ENCODE measurements around the gene UMODL1. TPM values are rescaled to one million over a fixed set of nuclear protein-coding genes. Genes with fewer than 3 reads are reported as not detected.

Gene UMODL1
- total and polyA plus RNA-seq, 4 experiments from 2014 or later, result 0.08 to 1.1 (median 0.58) TPM; not detected in 1

DNA sequence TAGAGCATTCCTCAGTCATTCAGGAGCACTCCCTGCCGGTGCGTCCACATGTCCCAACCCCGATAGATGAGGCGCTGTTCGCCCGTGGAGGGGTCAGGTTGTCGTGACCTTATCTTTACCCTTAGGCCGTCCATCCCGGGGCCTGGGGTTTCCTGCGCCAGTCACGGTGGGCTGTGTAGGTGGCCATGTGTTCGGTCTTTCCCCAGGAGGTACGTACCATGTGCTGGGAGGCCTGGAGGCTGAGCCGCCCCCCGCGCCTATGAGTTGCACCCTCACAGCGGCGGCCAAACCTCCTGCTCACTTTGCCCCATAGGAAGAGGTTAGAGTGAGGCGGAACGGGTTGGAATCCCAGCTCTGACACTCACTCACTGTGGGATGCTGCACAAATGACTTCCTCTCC lies 35.3 kb downstream of the UMODL1 start:
- Mint-ChIP-seq H3K27me3 (peaks cover 0 to 2% of the 10 kb centered on the region in 2 donors), H3K9me3 (no peaks in the 10 kb centered on the region), H3K4me3 (no peak overlapping the region), H3K27ac (no peak overlapping the region), H3K36me3 (no peaks in the 10 kb centered on the region), H3K4me1 (peaks cover 4 to 9% (median 4%) of the 10 kb centered on the region in 4 donors)
- Histone ChIP-seq H3K9me3 (ENCODE audit: control insufficient read depth in 1 of 2, low read length in 2 of 2) (no peaks in the 10 kb centered on the region), H3K27me3 (ENCODE audit: insufficient read depth, low read length) (no peaks in the 10 kb centered on the region), H3K4me3 (ENCODE audit: low read length in 2 of 2) (no peak overlapping the region), H3K4me1 (ENCODE audit: insufficient read depth, low read length) (peaks cover 12% of the 10 kb centered on the region), H3K36me3 (ENCODE audit: insufficient read depth, low read length) (no peaks in the 10 kb centered on the region), H3K27ac (ENCODE audit: low read depth, low read length) (no peak overlapping the region)
- CTCF ChIA-PET (ENCODE audit: partially characterized antibody), result interaction anchor here (2.0 to 4.9 kb wide), 9 partner anchors 11 to 290 kb away, joined by 6 to 49 read pairs (median 27); partner anchors contain the start of gene ZBTB21
- intact Hi-C loops (cut with micrococcal nuclease), result no loop called here
- POLR2A ChIA-PET (ENCODE audit: partially characterized antibody), result interaction anchor here (1.2 to 3.4 kb wide), 2 partner anchors 43 to 97 kb away, joined by 3 to 43 read pairs; partner anchors contain the start of gene ZBTB21
- DNase-seq, result no peak

DNA sequence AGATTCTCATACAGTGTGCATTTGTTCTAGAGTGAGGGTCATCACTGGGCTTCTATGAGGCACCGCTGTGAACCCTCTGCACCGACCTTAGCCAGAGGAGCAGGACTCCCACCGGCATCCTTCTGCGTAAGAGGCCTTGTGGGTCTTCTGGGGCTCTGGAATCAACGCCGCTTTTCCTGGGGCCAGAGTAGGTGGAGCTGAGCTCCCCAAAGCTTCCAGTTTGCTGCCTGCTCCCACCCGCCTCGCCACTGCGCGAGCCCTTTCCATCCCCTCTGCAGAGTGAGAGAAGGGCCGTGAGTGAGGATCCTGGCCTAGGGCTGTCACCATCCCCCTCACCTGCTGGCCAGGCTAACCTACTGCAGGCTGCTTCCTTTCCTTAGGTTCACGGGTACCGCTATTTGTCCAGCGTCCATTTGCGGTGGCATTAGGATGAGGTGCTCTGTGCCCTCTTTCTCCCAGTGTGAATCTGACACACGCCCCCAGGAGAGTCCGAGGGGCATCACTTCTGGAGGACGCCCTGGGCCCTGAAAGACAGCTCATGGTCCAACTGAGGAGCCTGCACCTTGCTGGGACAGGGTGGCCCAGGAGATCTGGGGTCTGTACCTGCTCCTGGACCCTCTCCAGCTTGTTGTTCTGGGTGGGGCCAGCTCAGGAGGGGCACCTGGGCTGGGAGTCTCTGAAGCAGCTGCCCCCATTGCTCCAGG lies 36.2 kb downstream of the UMODL1 start:
- Histone ChIP-seq H3K36me3 (ENCODE audit: insufficient read depth, low read length) (no peaks in the 10 kb centered on the region), H3K9me3 (ENCODE audit: control insufficient read depth in 1 of 2, low read length in 2 of 2) (no peaks in the 10 kb centered on the region), H3K4me3 (ENCODE audit: low read length in 2 of 2) (no peak overlapping the region), H3K27me3 (ENCODE audit: insufficient read depth, low read length) (no peaks in the 10 kb centered on the region), H3K4me1 (ENCODE audit: insufficient read depth, low read length) (peaks cover 12% of the 10 kb centered on the region), H3K27ac (ENCODE audit: low read depth, low read length) (no peak overlapping the region)
- intact Hi-C loops (cut with micrococcal nuclease), result no loop called here
- H3K27me3 Mint-ChIP-seq, result peaks cover 0 to 2% of the 10 kb centered on the region in 2 donors
- H3K9me3 Mint-ChIP-seq, result peaks cover 0 to under 1% (median 0%) of the 10 kb centered on the region in 8 donors
- DNase-seq, result no peak
- POLR2A ChIA-PET (ENCODE audit: partially characterized antibody), result interaction anchor here (0.8 to 3.4 kb wide), 11 partner anchors 10 to 228 kb away, joined by 3 to 43 read pairs (median 5); partner anchors contain the start of genes PRDM15 and ZBTB21
- no peaks in the 10 kb centered on the region for H3K36me3 Mint-ChIP-seq
- peaks cover 4 to 9% (median 4%) of the 10 kb centered on the region in 4 donors for H3K4me1 Mint-ChIP-seq
- peak overlapping the region in 1 of 8 donors; percentile 23 for H3K4me3 Mint-ChIP-seq
- H3K27ac Mint-ChIP-seq, result no peak overlapping the region
- CTCF ChIA-PET (ENCODE audit: partially characterized antibody), result interaction anchor here (0.6 to 4.9 kb wide), 52 partner anchors 10 to 291 kb away, joined by 3 to 49 read pairs (median 6); partner anchors contain the start of genes PRDM15 and ZBTB21

DNA sequence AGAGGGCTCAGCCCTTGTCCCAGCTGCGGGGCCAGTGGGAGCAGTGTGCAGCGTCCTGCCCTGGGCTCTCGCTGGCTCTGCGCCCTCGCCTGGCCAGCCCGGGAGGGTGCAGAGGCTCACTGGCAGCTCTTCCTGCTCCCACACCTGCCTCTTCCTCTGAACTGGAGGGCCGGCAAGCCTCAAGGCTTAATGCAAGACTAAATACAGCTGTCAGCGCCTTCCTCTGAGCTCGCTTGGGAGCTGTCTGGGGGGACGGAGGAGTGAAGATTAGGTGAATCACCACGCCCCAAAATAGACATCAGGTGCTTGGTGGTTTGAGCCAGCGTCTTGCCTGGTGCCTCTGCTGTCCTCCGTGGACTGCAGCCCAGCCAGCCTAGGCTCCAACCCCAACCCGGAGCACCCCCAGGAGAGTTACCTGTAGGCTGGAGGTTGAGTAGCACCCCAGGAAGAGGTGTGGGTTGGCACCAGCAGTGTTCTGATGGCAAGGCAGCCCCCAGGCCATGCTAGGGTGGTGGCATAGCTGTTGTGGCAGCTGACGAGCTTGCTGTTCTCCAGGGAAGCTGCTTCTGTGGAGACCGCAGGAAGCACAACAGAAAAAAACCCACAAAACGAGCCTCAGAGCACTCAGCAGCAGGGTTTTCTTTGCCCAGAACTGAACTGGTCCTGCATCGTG lies 36.9 kb downstream of the UMODL1 start:
- Histone ChIP-seq H3K4me1 (ENCODE audit: insufficient read depth, low read length) (peaks cover 12% of the 10 kb centered on the region), H3K27me3 (ENCODE audit: insufficient read depth, low read length) (no peaks in the 10 kb centered on the region), H3K4me3 (ENCODE audit: low read length in 2 of 2) (no peak overlapping the region), H3K27ac (ENCODE audit: low read depth, low read length) (no peak overlapping the region), H3K9me3 (ENCODE audit: control insufficient read depth in 1 of 2, low read length in 2 of 2) (no peaks in the 10 kb centered on the region), H3K36me3 (ENCODE audit: insufficient read depth, low read length) (no peaks in the 10 kb centered on the region)
- Mint-ChIP-seq H3K4me3 (peak overlapping the region in 6 of 8 donors; percentile 23 to 72 (median 54)), H3K4me1 (peaks cover 4 to 9% (median 4%) of the 10 kb centered on the region in 4 donors), H3K27me3 (peaks cover 2% of the 10 kb centered on the region in 2 donors), H3K9me3 (peaks cover 0 to 2% (median 0%) of the 10 kb centered on the region in 8 donors), H3K27ac (peak overlapping the region in 2 of 7 donors; percentile 43 to 62), H3K36me3 (no peaks in the 10 kb centered on the region)
- DNase-seq, result peak; percentile 53 to 73 (median 71)
- intact Hi-C loops (cut with micrococcal nuclease), result loop anchor here (1.0 to 2.0 kb wide), 7 partner anchors 46 to 825 kb away; partner anchors contain the start of genes PRDM15 and ZBTB21
- POLR2A ChIA-PET (ENCODE audit: partially characterized antibody), result interaction anchor here (0.7 to 3.4 kb wide), 12 partner anchors 9 to 229 kb away, joined by 3 to 43 read pairs (median 4); partner anchors contain the start of genes PRDM15 and ZBTB21
- CTCF ChIA-PET (ENCODE audit: partially characterized antibody), result interaction anchor here (0.7 to 4.9 kb wide), 61 partner anchors 9 to 825 kb away, joined by 3 to 49 read pairs (median 5); partner anchors contain the start of genes PRDM15 and ZBTB21

DNA sequence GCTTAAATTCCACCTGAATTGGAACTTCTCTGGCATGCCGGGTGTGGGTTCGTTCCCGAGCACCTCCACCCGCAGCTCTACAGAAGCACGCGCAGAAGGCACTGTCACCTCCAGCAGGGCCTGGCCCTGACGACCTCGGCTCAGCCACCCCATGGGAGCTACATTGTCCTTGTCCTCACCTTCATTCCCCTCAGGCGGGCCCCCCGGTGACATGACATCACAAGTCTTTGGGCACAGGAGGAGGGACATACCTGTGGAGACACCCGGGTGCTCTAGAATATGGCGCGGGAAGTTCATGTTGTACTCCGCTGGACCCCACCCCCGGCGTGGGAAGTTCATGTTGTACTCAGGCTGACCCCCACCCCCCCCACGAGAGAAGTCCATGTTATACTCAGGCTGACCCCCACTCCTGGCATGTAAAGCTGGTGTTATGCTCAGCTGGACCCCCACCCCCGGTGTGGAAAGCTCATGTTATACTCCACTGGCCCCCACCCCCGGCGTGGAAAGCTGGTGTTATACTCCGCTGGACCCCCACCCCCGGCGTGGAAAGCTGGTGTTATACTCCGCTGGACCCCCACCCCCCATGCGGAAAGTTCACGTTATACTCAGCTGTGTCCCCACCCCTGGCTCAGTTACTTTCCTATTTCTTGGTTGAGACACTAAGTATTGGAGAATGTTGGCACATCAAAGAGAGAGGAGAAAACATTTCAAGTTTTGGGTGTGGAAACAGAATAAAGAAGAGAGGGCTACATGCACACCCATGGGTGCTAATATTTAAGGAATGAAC lies 37.6 kb downstream of the UMODL1 start:
- ChIA-PET POLR2A (ENCODE audit: partially characterized antibody) (interaction anchor here (0.7 to 3.4 kb wide), 9 partner anchors 9 to 230 kb away, joined by 3 to 43 read pairs (median 6); partner anchors contain the start of genes PRDM15 and ZBTB21), CTCF (ENCODE audit: partially characterized antibody) (interaction anchor here (0.7 to 4.9 kb wide), 49 partner anchors 9 to 826 kb away, joined by 3 to 49 read pairs (median 6); partner anchors contain the start of genes PRDM15 and ZBTB21)
- no peaks in the 10 kb centered on the region for H3K36me3 Mint-ChIP-seq
- peaks cover 12% of the 10 kb centered on the region for H3K4me1 ChIP-seq (ENCODE audit: insufficient read depth, low read length)
- peaks cover 0 to 2% (median 0%) of the 10 kb centered on the region in 8 donors for H3K9me3 Mint-ChIP-seq
- H3K27me3 ChIP-seq (ENCODE audit: insufficient read depth, low read length), result no peaks in the 10 kb centered on the region
- DNase-seq, result no peak
- peak overlapping the region in 2 of 8 donors; percentile 44 to 72 for H3K4me3 Mint-ChIP-seq
- H3K36me3 ChIP-seq (ENCODE audit: insufficient read depth, low read length), result no peaks in the 10 kb centered on the region
- H3K27ac ChIP-seq (ENCODE audit: low read depth, low read length), result no peak overlapping the region
- H3K27me3 Mint-ChIP-seq, result peaks cover under 1 to 2% of the 10 kb centered on the region in 2 donors
- H3K4me3 ChIP-seq (ENCODE audit: low read length in 2 of 2), result no peak overlapping the region
- intact Hi-C loops (cut with micrococcal nuclease), result loop anchor here (1.0 to 2.0 kb wide), 7 partner anchors 46 to 826 kb away; partner anchors contain the start of genes PRDM15 and ZBTB21
- H3K9me3 ChIP-seq (ENCODE audit: control insufficient read depth in 1 of 2, low read length in 2 of 2), result no peaks in the 10 kb centered on the region
- peaks cover 4 to 9% (median 4%) of the 10 kb centered on the region in 4 donors for H3K4me1 Mint-ChIP-seq
- no peak overlapping the region for H3K27ac Mint-ChIP-seq

DNA sequence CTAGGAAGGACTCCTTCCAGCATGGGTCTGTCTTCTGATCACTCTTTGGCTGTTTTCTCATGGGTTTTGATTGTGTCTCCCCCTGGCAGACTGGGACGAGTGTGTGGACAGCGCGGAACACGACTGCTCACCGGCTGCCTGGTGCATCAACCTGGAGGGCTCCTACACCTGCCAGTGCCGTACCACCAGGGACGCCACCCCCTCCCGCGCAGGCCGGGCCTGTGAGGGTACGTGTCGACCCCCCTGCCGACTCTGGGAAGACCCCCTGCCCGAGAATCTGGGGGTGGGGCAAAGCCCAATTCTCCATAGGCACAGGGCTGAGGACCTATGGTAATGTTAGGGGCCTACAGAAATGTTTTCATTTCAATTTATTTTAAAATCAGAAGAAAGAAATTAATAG lies 38.4 kb downstream of the UMODL1 start:
- intact Hi-C loops (cut with micrococcal nuclease), result loop anchor here (2.0 kb wide), 2 partner anchors 293 to 827 kb away; no protein-coding TSS in a partner anchor
- no peaks in the 10 kb centered on the region for H3K36me3 ChIP-seq (ENCODE audit: insufficient read depth, low read length)
- peaks cover 12% of the 10 kb centered on the region for H3K4me1 ChIP-seq (ENCODE audit: insufficient read depth, low read length)
- Mint-ChIP-seq H3K27me3 (peaks cover 3 to 4% of the 10 kb centered on the region in 2 donors), H3K27ac (no peak overlapping the region), H3K36me3 (no peaks in the 10 kb centered on the region), H3K4me3 (no peak overlapping the region), H3K9me3 (peaks cover 0 to 2% (median 0%) of the 10 kb centered on the region in 8 donors), H3K4me1 (peaks cover 4 to 9% (median 4%) of the 10 kb centered on the region in 4 donors)
- ChIA-PET POLR2A (ENCODE audit: partially characterized antibody) (interaction anchor here (3.0 to 3.4 kb wide), 3 partner anchors 46 to 103 kb away, joined by 13 to 43 read pairs (median 29); partner anchors contain the start of gene ZBTB21), CTCF (ENCODE audit: partially characterized antibody) (interaction anchor here (1.1 to 4.9 kb wide), 11 partner anchors 8 to 293 kb away, joined by 3 to 49 read pairs (median 26); partner anchors contain the start of gene ZBTB21)
- H3K27me3 ChIP-seq (ENCODE audit: insufficient read depth, low read length), result no peaks in the 10 kb centered on the region
- no peak overlapping the region for H3K4me3 ChIP-seq (ENCODE audit: low read length in 2 of 2)
- no peak overlapping the region for H3K27ac ChIP-seq (ENCODE audit: low read depth, low read length)
- DNase-seq, result no peak
- H3K9me3 ChIP-seq (ENCODE audit: control insufficient read depth in 1 of 2, low read length in 2 of 2), result no peaks in the 10 kb centered on the region

DNA sequence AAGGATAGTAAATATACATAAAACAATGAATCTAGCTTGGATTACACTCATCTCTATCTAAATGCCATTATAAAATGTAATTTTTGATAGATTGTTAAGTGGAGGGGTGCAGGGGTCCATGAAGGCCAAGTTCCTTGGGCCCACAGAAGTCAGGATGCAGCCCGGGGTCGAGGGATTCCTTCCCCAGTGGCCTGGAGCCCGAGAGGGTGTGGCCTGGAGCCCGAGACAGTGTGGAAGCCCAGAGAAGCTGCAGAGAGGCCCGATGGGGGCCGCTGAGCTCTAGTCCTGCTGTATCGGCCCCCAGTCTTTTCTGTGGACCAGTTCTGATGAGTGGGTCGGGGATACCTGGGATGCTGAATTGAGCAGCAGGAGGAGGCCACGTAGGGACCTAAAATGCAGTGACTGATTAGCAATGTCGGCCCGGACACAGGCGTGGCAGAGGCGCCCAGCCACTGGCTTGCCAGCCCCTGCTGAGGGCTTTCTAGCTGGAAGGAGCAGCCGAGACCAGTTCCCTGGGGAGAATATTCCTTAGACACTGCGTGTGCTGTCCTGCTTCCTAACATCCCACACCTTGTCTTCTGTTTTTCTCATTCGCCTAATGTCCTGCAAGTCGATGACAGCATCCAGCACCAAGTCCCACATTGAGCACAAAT lies 38.9 kb downstream of the UMODL1 start:
- H3K27ac Mint-ChIP-seq, result no peak overlapping the region
- ChIA-PET CTCF (ENCODE audit: partially characterized antibody) (interaction anchor here (1.1 to 4.9 kb wide), 5 partner anchors 96 to 293 kb away, joined by 3 to 41 read pairs (median 27); partner anchors contain the start of gene ZBTB21), POLR2A (ENCODE audit: partially characterized antibody) (interaction anchor here (3.0 to 3.3 kb wide), 2 partner anchors 100 to 104 kb away, joined by 13 to 29 read pairs; partner anchors contain the start of gene ZBTB21)
- H3K9me3 ChIP-seq (ENCODE audit: control insufficient read depth in 1 of 2, low read length in 2 of 2), result no peaks in the 10 kb centered on the region
- no peaks in the 10 kb centered on the region for H3K27me3 ChIP-seq (ENCODE audit: insufficient read depth, low read length)
- H3K27ac ChIP-seq (ENCODE audit: low read depth, low read length), result no peak overlapping the region
- peaks cover 6% of the 10 kb centered on the region in 2 donors for H3K27me3 Mint-ChIP-seq
- no peak for DNase-seq
- intact Hi-C loops (cut with micrococcal nuclease), result loop anchor here (2.0 kb wide), 2 partner anchors 293 to 827 kb away; no protein-coding TSS in a partner anchor
- H3K36me3 Mint-ChIP-seq, result no peaks in the 10 kb centered on the region
- no peak overlapping the region for H3K4me3 Mint-ChIP-seq
- peaks cover 4 to 9% (median 4%) of the 10 kb centered on the region in 4 donors for H3K4me1 Mint-ChIP-seq
- H3K9me3 Mint-ChIP-seq, result peaks cover 0 to 2% (median 0%) of the 10 kb centered on the region in 8 donors
- no peaks in the 10 kb centered on the region for H3K36me3 ChIP-seq (ENCODE audit: insufficient read depth, low read length)
- H3K4me3 ChIP-seq (ENCODE audit: low read length in 2 of 2), result no peak overlapping the region
- peaks cover 12% of the 10 kb centered on the region for H3K4me1 ChIP-seq (ENCODE audit: insufficient read depth, low read length)

All from CD4-positive, alpha-beta memory T cell (primary cell).